OCI-LY7 (cell line): ENCODE results near the gene JPH3.

Source experiments
- EZH2phosphoT487 ChIP-seq: fragments of 200-600 bp; sonication (generic); IDR thresholded peaks from 2 replicates; pipeline ENCODE4 v1.6.1; 2018; ENCODE audit warnings: low read depth, borderline replicate concordance, mild to moderate bottlenecking, mixed run types, antibody characterized with exemption, low read length, moderate library complexity, mixed read lengths
- TF ChIP-seq, protein P1 (sequence below): fragments of 200-600 bp; sonication (generic); conservative IDR thresholded peaks from 2 replicates; pipeline ENCODE4 v1.5.1; 2014; ENCODE audit warnings: mild to moderate bottlenecking, antibody characterized with exemption, low read length, moderate library complexity, mixed read lengths

GRCh38 chr16:87564524-87564778, 37.9 kb upstream of the JPH3 start:
- TF ChIP-seq, protein P1, sequence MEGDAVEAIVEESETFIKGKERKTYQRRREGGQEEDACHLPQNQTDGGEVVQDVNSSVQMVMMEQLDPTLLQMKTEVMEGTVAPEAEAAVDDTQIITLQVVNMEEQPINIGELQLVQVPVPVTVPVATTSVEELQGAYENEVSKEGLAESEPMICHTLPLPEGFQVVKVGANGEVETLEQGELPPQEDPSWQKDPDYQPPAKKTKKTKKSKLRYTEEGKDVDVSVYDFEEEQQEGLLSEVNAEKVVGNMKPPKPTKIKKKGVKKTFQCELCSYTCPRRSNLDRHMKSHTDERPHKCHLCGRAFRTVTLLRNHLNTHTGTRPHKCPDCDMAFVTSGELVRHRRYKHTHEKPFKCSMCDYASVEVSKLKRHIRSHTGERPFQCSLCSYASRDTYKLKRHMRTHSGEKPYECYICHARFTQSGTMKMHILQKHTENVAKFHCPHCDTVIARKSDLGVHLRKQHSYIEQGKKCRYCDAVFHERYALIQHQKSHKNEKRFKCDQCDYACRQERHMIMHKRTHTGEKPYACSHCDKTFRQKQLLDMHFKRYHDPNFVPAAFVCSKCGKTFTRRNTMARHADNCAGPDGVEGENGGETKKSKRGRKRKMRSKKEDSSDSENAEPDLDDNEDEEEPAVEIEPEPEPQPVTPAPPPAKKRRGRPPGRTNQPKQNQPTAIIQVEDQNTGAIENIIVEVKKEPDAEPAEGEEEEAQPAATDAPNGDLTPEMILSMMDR: no peak
- TF ChIP-seq EZH2phosphoT487: no peak
